Caki2 (cell line): ENCODE measurements around the gene CBX4. TPM values are rescaled to one million over a fixed set of nuclear protein-coding genes. Genes with fewer than 3 reads are reported as not detected.
A peak's percentile ranks its signal among the peaks of the same experiment; 100 is the strongest.

Experiments used
- DNase-seq: peaks from one replicate; pipeline ENCODE4 v3.0.0-alpha.2; 2015; ENCODE audit warnings: low read depth
- in situ Hi-C: cut with HindIII; loops from 2 replicates; pipeline ENCODE4 v1.10.0; 2016; ENCODE audit warnings: low sequenced_read_pairs, low pct_unique_long_range_greater_than_20kb, mixed read lengths
- total RNA-seq: library from RNA; depleted of rRNA; stranded (reverse); fragments of >200 nt; shearing (Covaris generic); gene quantifications from 2 replicates; pipeline ENCODE4 v1.2.3, GENCODE V29; 2014; ENCODE audit warnings: low replicate concordance

CBX4 gene
- total RNA-seq, 1 experiment from 2014 or later = 21.6 TPM

DNA sequence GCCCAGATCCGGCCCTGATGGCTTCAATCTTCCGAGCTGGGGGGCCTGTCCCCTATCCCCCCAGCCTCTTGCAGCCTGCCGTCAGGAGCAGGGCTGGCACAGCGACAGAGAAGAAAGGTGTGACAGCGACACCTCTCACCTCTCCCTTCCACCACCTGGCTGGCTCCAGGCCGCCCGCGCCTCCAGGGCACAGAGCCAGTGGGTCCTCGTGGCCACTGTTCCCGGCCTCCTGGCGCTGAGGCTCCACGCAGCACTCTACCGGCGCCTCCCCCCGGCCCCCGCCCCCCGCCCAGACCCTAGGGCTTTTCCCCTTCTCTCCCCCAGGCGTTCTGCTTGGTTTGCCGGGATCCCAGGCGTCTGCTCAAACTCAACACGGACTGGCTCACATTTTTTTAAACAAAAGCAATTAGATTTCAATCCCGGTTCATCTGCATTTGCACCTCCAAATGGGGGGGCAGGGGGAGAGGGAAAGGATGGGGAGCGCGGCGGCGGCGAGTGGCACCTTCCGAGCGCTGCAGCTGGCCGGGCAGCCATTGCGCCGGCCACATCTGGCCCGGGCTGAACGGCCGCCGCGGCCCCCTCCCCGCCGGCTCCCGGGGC lies 29.6 kb downstream of the CBX4 start:
- DNase-seq = no peak
- in situ Hi-C loops = no loop called here

DNA sequence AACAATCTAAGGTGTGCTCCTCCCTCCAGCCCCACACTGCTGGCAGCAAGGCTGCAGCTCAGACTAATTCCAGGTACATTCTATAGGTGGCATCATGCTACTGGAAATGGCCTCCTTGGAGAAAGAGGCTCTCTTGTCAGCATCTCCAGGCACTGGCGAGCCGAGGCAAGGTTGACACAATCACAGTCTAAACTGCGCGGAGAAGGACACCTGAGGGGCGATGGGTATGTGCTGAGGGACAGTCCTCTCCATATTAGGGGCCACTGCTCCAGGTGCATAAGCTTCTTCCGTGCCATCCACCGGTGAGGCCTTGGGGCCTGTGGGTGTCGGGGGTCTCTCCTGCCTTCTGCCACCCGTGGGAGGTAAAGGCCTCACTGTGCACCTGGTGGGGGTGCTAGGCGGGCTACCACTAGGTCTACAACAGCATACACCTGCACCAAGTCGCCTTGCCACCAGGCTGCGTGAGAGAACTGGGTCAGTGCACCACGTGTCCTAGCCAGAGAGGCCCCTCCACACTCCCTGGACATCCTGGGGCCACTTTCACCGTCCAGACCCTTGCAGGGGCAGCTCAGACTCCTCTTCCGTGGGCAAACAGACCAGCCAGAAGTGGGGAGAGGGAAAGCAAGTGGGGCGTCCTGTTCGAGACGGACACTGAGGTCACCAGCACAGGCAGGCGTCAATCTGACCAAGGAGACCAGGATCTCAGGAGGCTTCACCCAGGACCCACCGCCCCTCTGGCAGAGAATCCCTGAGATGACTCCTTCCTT lies 30.3 kb downstream of the CBX4 start:
- peak; percentile 58 for DNase-seq
- in situ Hi-C loops = no loop called here

DNA sequence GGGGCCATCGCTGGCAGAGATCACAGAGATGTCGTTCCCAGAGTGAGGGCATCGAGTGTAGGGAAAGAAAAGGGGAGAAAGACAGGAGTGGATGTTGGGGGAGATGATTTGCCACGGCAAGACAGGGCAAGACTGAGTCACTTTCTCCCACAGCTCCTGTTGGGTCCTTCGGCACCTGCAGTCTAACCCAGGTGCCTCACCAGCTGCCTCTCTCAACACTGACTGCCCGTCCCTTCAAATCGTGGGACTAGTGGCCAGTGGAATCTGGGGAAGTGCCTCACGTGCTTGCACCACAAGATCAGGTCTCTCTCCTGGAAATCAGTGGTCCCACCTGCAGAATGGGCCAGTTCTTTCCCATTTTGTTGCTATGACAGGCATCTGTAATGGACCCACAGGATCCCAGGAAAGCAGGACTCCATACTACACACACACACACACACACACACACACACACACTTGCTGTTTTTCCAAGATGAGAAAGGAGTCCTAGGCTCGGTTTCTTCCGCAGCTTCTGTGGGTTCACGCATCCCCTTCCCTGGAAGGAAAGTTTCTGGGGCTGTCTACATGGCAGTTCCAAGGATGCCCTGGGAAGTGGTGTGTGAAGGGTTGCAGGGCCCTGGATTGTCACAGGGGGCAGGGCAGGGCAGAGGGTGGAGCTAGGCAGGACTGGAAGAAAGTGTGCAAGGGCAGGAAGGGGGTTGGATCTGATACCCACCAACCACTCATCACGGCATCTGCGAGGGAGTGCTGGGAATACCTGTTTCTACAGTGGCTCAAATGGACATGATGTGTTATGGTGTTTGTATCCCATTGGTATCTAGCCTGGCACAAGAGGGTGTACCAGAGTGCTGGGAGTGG lies 32.1 kb downstream of the CBX4 start:
- DNase-seq = no peak
- in situ Hi-C loops = no loop called here

DNA sequence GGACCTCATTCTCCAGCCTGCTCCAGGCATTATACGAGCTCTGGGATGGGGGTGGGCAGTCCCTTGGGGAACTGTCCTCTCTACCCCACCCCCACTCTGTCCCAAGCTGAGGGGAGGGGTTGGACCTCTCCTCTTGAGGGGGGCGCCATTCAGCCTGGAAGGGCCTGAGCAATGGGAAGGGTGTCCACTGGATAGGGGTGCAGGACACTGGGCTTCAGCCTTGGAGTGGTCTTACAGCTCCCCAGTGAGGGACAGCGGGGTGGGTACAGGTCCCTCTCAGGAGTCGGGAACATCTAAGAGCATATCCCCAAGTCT lies 32.8 kb downstream of the CBX4 start:
- in situ Hi-C loops = no loop called here
- DNase-seq = no peak

- DNase-seq = no peak
- in situ Hi-C loops = no loop called here
Observed at GRCh38 chr17:79804856-79805696, 34.2 kb downstream of the CBX4 start.

DNA sequence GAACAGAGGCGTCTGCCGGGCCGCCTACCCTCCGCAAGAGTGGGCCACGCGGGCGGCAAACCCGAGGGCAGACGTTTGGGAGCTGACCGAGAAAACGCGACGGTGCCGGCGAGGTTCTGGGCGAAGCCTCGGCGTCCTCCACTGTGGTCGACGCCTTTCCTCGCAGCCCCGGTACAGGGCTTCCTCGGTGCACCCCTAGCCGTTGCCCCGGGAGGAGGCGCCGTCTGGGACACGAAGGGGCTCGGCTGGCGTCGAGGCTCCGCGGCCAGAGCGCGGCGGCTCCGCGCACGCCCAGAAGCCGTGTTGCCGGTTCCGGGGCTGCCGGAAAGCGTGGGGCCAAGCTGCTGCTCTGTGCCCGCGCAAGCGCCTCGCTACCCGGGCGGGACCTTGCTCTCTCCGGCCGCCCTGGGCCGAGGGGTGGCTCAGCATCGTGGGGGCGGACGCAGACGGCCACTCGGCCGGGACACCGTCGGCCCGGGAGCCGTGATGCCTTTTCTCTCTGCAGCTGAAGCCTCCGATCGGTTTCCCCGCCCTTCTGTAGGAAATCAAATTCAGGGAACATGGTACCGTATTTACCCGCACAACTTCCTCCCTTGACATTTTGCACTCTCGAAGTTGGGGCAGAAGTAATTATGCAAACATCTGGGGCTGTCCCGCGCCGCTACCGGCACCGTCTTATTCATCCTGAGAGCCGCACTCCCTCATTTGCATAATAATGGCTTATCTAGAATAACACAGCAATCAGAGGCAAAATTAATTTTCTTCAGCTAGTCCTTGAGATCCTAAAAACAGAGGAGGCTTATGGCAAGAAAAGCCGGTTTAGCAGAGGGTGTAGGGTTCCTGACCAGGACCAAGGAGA lies 35.0 kb downstream of the CBX4 start:
- no peak for DNase-seq
- in situ Hi-C loops = no loop called here

- no peak for DNase-seq
- in situ Hi-C loops = no loop called here
Observed at GRCh38 chr17:79803421-79803996, 35.7 kb downstream of the CBX4 start.

DNA sequence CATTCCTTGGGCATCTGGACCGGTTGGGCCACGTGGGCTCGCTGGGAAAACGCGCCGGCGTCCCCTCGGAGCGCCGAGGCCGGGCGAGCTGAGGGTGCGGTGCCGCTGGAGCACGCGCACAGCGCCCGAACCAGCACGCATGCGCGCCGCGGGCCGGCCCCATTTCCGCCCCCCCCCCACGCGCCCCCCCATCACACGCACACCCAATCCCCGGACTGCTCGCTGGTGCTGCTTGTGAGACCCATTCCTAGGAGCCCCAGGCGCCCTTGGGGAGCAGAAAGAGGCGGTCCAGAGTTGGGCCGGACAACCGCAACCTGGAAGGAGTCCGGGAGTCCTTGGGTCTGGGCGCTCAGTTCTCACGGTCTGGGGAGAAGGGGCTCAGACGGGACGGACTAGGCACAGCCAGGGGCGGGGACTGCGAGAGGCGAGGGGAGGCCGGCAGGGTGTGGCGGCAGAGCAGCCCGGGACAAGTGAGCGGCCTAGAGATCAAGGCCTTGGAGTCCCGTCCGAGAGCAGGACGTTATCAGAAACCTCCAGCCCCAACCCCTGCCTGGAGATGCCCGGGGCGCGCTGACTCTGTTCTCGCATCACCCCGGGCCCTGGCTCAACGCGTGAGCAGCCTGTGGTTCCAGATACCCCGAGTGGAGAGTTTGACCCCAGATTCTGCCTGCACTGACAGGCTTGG lies 36.4 kb downstream of the CBX4 start:
- in situ Hi-C loops = no loop called here

GRCh38 chr17:79802039-79802735 lies 37.1 kb downstream of the CBX4 start:
- DNase-seq = no peak
- in situ Hi-C loops = no loop called here

More for the DNA sequence above, 36.4 kb downstream of the CBX4 start:
- no peak for DNase-seq

DNA sequence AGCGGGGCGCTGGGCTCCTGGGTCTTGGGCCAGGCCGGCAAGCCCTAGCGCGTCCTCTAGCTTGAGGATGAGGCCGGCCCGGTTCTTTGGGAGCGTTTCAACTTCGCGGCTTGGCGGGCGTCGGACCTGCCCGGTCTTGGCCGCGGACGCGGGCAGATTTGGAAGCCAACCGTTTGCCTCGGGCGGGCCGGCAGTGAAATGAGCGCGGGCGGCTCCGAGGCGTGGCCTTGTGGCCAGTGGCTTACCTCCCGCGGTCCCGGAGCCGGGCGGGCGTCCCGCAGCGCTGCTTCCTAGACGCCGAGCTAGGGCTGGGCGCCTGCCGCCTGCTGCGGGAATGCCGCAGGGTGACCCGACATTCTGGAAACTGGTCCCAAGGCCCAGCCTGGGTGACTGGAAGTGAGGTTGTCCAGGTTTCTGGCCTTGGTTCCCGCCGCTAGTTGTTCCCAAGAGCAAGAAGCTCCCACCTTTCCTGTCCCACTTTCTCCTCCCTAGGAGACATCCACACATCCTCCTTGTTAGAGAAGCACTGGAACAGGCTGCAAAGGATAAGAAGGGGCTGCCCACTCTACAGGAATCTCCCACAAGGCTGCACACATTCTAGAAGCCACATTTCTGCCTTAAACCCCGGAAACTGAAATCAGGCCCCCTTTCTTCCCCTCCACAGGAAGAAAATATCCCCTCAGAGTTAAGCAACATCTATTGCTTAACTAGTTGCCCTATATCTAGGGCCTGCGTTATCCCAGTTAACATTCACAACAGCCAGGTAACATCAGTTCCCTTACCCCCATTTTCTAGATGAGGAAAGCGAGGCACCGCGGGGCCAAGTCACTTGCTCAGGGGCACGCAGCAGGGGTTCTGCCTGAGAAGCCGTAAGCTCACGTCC lies 37.8 kb downstream of the CBX4 start:
- DNase-seq = no peak
- in situ Hi-C loops = no loop called here

- no peak for DNase-seq
Observed at GRCh38 chr17:79800325-79801155, 38.7 kb downstream of the CBX4 start.

GRCh38 chr17:79799538-79800324 lies 39.5 kb downstream of the CBX4 start:
- in situ Hi-C loops = no loop called here

More at GRCh38 chr17:79800325-79801155, 38.7 kb downstream of the CBX4 start:
- in situ Hi-C loops = no loop called here

GRCh38 chr17:79799174-79799537 lies 40.1 kb downstream of the CBX4 start:
- no peak for DNase-seq
- in situ Hi-C loops = no loop called here

More at GRCh38 chr17:79799538-79800324, 39.5 kb downstream of the CBX4 start:
- no peak for DNase-seq
